ENCODE results near the gene TNRC6C. TPM values are rescaled to one million over a fixed set of nuclear protein-coding genes. Genes with fewer than 3 reads are reported as not detected.
"Not testable (repeated sequence)": the region's sequence is repeated elsewhere in the genome, so short reads cannot be mapped to it uniquely, and the experiment has no call there.

The TNRC6C gene
- total and polyA plus RNA-seq, 10 donors = 1.7 to 37.0 (median 18.3) TPM

DNA sequence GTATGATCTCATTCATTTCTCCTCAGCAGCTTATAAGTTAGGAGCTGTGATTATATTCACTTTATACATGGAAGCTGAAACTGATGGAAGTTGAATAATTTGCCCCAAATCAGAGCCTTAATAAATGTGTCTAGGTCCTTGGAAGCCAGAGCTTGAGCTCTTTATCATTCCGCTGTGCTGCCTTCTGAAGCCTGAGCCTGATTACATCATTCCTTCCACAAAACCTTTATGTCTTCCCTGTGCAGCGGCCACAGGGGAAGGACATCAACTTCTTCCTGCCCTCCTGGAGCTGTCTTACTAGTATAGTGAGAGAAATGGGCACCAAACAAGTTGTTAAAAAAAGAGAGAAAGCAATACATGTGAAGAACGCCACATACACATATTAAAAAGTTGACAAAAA lies 6.8 kb downstream of the TNRC6C start:
- Histone ChIP-seq H3K4me3 (no peak overlapping the region), H3K36me3 (no peaks in the 10 kb centered on the region), H3K4me1 (peaks cover 18 to 95% (median 55%) of the 10 kb centered on the region in 6 donors), H3K27me3 (replicated peaks in 1 of 7) (peaks cover 0 to under 1% (median 0%) of the 10 kb centered on the region in 7 donors), H3K27ac (no peak overlapping the region), H3K9me3 (no peaks in the 10 kb centered on the region)
- DNase-seq = no peak
- TF ChIP-seq CTCF (IDR thresholded peaks at IDR 0.05 in 8 of 11, conservative IDR thresholded peaks at IDR 0.05 in 3 of 11) = no peak
- 80 to 91% (median 87%) methylated on average over 3 of the region's 3 CpGs for WGBS, 5 donors
- intact Hi-C loops (cut with DNase I; ENCODE audit: low total_unique reads) = no loop called here

- intact Hi-C loops (cut with DNase I; ENCODE audit: low total_unique reads) = no loop called here
These were observed 8.0 kb downstream of the TNRC6C start for GRCh38 chr17:77966476-77966875.

GRCh38 chr17:77968788-77969187 lies 10.3 kb downstream of the TNRC6C start:
- 92 to 97% (median 95%) methylated on average over 3 of the region's 3 CpGs for WGBS, 5 donors
- no peak for DNase-seq
- no peaks in the 10 kb centered on the region for H3K27me3 ChIP-seq (replicated peaks in 1 of 7)
- no peaks in the 10 kb centered on the region for H3K9me3 ChIP-seq
- H3K36me3 ChIP-seq = no peaks in the 10 kb centered on the region
- intact Hi-C loops (cut with DNase I; ENCODE audit: low total_unique reads) = no loop called here
- peaks cover 0 to 81% (median 22%) of the 10 kb centered on the region in 6 donors for H3K4me1 ChIP-seq
- H3K27ac ChIP-seq = no peak overlapping the region
- TF ChIP-seq CTCF (IDR thresholded peaks at IDR 0.05 in 8 of 11, conservative IDR thresholded peaks at IDR 0.05 in 3 of 11) (no peak), POLR2A (IDR thresholded peaks at IDR 0.05) (no peak), POLR2AphosphoS5 (IDR thresholded peaks at IDR 0.05) (no peak)
- H3K4me3 ChIP-seq = no peak overlapping the region

More at GRCh38 chr17:77966476-77966875, 8.0 kb downstream of the TNRC6C start:
- peaks cover 11 to 95% (median 44%) of the 10 kb centered on the region in 6 donors for H3K4me1 ChIP-seq
- TF ChIP-seq CTCF (IDR thresholded peaks at IDR 0.05 in 8 of 11, conservative IDR thresholded peaks at IDR 0.05 in 3 of 11) (no peak), POLR2A (IDR thresholded peaks at IDR 0.05) (no peak), POLR2AphosphoS5 (IDR thresholded peaks at IDR 0.05) (no peak)
- 84 to 91% (median 89%) methylated on average over 2 of the region's 2 CpGs for WGBS, 5 donors
- no peak overlapping the region for H3K4me3 ChIP-seq
- H3K27me3 ChIP-seq (replicated peaks in 1 of 7) = no peaks in the 10 kb centered on the region
- H3K36me3 ChIP-seq = no peaks in the 10 kb centered on the region
- H3K9me3 ChIP-seq = no peaks in the 10 kb centered on the region
- no peak for DNase-seq
- H3K27ac ChIP-seq = no peak overlapping the region

DNA sequence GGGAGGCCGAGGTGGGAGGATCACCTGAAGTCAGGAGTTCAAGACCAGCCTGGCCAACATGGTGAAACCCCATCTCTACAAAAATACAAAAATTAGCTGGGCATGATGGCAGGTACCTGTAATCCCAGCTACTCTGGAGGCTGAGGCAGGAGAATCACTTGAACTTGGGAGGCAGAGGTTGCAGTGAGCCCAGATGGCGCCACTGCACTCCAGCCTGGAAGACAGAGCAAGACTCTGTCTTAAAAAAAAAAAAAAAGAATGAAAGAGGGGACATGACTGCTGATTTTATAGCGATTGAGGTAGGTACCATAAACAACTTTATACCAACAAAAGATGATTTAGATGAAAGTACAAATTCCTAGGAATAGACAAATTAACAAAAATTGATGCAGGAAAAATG lies 13.8 kb downstream of the TNRC6C start:
- 89 to 95% (median 92%) methylated on average over 3 of the region's 3 CpGs for WGBS, 5 donors
- peaks cover 0 to 58% (median 6%) of the 10 kb centered on the region in 6 donors for H3K4me1 ChIP-seq
- H3K27ac ChIP-seq = not testable (repeated sequence)

DNA sequence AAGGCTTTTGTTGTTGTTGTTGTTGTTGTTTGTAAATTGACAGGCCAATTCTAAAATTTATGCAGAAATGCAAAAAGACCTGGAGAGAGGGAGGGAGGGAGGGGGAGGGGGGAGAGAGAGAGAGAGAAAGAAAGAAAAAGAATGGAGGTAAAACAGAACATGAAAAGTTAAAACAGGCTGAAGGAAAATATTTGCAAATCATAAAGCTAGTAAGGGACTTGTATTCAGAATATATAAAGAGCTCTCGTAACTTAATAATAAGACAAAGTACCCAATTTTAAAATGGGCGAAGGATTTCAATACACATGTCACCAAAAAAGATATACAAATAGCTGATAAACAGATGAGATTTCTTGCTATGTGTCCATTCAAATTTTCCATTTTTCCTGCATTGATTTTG lies 15.4 kb downstream of the TNRC6C start:
- Histone ChIP-seq H3K9me3 (no peaks in the 10 kb centered on the region), H3K27ac (no peak overlapping the region), H3K4me3 (no peak overlapping the region), H3K36me3 (no peaks in the 10 kb centered on the region), H3K27me3 (replicated peaks in 1 of 7) (no peaks in the 10 kb centered on the region), H3K4me1 (peaks cover 0 to 46% (median 5%) of the 10 kb centered on the region in 6 donors)
- no peak for DNase-seq
- TF ChIP-seq POLR2A (IDR thresholded peaks at IDR 0.05) = no peak
- no peak for TF ChIP-seq CTCF (IDR thresholded peaks at IDR 0.05 in 8 of 11, conservative IDR thresholded peaks at IDR 0.05 in 3 of 11)
- TF ChIP-seq POLR2AphosphoS5 (IDR thresholded peaks at IDR 0.05) = no peak
- 95 to 100% (median 98%) methylated on average over 2 of the region's 2 CpGs for WGBS, 5 donors
- intact Hi-C loops (cut with DNase I; ENCODE audit: low total_unique reads) = no loop called here

More for the DNA sequence above, 13.8 kb downstream of the TNRC6C start:
- H3K36me3 ChIP-seq; DNase-seq; H3K27me3 ChIP-seq (replicated peaks in 1 of 7); H3K4me3 ChIP-seq; intact Hi-C loops (cut with DNase I; ENCODE audit: low total_unique reads); H3K9me3 ChIP-seq: not testable (repeated sequence)

All from spleen (tissue), 11 donors.